ENCODE results near the gene PNPLA2.

DNA sequence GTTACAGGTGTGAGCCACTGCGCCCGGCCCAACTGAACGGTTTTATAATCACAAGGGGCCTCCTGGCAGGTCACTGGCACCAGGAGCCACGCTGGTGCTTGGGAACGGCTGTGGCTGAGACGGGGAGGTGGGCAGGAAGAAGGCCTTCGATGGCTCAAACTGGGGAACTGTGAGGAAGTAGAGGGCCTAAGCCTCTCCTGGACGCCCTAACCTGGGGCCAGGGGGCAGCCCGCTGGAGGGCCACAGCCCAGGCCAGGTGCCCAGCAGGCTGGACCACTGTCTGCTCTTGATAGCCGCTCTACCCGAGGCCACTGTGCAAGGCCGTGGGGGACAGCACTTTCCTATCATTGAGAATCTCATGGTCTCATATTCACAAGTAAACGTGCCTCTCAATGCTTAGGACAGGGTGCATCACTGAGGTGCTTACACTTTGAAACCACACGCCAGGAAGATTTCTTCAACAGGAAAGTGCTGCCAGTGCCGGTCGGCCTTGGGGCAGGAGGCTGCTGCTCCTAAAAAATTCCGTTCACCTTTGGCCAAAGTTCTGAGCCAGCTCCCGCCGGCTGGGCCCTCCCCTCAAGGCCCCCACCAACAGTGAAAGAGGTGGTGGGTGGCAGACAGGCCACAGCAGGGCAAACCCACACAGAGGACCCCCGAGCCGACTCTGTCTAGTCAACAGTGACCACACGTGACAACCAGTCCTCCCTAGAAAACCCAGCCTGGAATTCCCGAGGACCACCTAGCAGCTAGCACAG is 48.6 kb upstream of the PNPLA2 start:
- TF ChIP-seq, protein P1, sequence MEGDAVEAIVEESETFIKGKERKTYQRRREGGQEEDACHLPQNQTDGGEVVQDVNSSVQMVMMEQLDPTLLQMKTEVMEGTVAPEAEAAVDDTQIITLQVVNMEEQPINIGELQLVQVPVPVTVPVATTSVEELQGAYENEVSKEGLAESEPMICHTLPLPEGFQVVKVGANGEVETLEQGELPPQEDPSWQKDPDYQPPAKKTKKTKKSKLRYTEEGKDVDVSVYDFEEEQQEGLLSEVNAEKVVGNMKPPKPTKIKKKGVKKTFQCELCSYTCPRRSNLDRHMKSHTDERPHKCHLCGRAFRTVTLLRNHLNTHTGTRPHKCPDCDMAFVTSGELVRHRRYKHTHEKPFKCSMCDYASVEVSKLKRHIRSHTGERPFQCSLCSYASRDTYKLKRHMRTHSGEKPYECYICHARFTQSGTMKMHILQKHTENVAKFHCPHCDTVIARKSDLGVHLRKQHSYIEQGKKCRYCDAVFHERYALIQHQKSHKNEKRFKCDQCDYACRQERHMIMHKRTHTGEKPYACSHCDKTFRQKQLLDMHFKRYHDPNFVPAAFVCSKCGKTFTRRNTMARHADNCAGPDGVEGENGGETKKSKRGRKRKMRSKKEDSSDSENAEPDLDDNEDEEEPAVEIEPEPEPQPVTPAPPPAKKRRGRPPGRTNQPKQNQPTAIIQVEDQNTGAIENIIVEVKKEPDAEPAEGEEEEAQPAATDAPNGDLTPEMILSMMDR (IDR thresholded peaks at IDR 0.05) = no peak
- TF ChIP-seq POLR2A (IDR thresholded peaks at IDR 0.05) = no peak

Data from Peyer's patch (tissue), 4 donors.